Hepatocyte (in vitro differentiated cells): Measurements from ENCODE around the gene MYOT. TPM values are rescaled to one million over a fixed set of nuclear protein-coding genes. Genes with fewer than 3 reads are reported as not detected.

Experiments used
- DNase-seq: peaks from one replicate; pipeline ENCODE4 v3.0.0-alpha.2; 2016; ENCODE audit warnings: low spot score
- H2AFZ ChIP-seq: fragments of 200-600 bp; sonication (generic); 2 replicates; pipeline ENCODE4 v1.6.0; 2016; ENCODE audit warnings: antibody characterized with exemption, mild to moderate bottlenecking
- H3K27ac ChIP-seq: fragments of 200-600 bp; sonication (generic); 2 replicates; pipeline ENCODE4 v1.5.1; 2016; ENCODE audit warnings: mild to moderate bottlenecking
- H3K27me3 ChIP-seq: fragments of 200-600 bp; sonication (generic); 2 replicates; pipeline ENCODE4 v1.6.1; 2016
- H3K36me3 ChIP-seq: fragments of 200-600 bp; sonication (generic); replicated peaks from 2 replicates; pipeline ENCODE4 v1.5.1; 2016; ENCODE audit warnings: low read depth; ENCODE audit not compliant: insufficient read depth
- H3K4me1 ChIP-seq: fragments of 200-600 bp; sonication (generic); 2 replicates; pipeline ENCODE4 v1.5.1; 2016; ENCODE audit warnings: mild to moderate bottlenecking, moderate library complexity; ENCODE audit not compliant: insufficient read depth
- H3K4me2 ChIP-seq: fragments of 200-600 bp; sonication (generic); 2 replicates; pipeline ENCODE4 v1.6.0; 2016
- H3K4me3 ChIP-seq: fragments of 200-600 bp; sonication (generic); 2 replicates; pipeline ENCODE4 v1.5.1; 2016; ENCODE audit warnings: mild to moderate bottlenecking
- H3K79me2 ChIP-seq: fragments of 200-600 bp; sonication (generic); 2 replicates; pipeline ENCODE4 v1.6.0; 2017; ENCODE audit warnings: mild to moderate bottlenecking
- H3K9me2 ChIP-seq: fragments of 200-600 bp; sonication (generic); replicated peaks from 2 replicates; pipeline ENCODE4 v1.6.0; 2017; ENCODE audit warnings: mild to moderate bottlenecking; ENCODE audit not compliant: insufficient read depth
- H3K9me3 ChIP-seq: fragments of 200-600 bp; sonication (generic); 2 replicates; pipeline ENCODE4 v1.5.1; 2016; ENCODE audit warnings: low read depth, mild to moderate bottlenecking
- H4K20me1 ChIP-seq: fragments of 200-600 bp; sonication (generic); 2 replicates; pipeline ENCODE4 v1.6.0; 2016; ENCODE audit warnings: mild to moderate bottlenecking; ENCODE audit not compliant: insufficient read depth, poor library complexity, severe bottlenecking
- CTCF ChIP-seq: fragments of 200-600 bp; sonication (generic); IDR thresholded peaks from 2 replicates; pipeline ENCODE4 v1.5.1; 2016; ENCODE audit warnings: antibody characterized with exemption, mild to moderate bottlenecking; ENCODE audit not compliant: poor library complexity
- EZH2 ChIP-seq: fragments of 200-600 bp; sonication (generic); IDR thresholded peaks from 2 replicates; pipeline ENCODE4 v1.6.1; 2016; ENCODE audit warnings: antibody characterized with exemption, mild to moderate bottlenecking, borderline replicate concordance
- EZH2phosphoT487 ChIP-seq: fragments of 200-600 bp; sonication (generic); IDR thresholded peaks from one replicate; pipeline ENCODE4 v1.6.1; 2018; ENCODE audit warnings: antibody characterized with exemption, mild to moderate bottlenecking, low read depth, moderate library complexity; ENCODE audit not compliant: unreplicated experiment, severe bottlenecking
- WGBS: methylation state at CpG from one replicate; pipeline ENCODE4 v1.1.6; 2016; ENCODE audit warnings: low lambda C conversion rate; ENCODE audit errors: missing lambda C conversion rate; 5-methylcytosine and 5-hydroxymethylcytosine counted together
- polyA plus RNA-seq: library from polyadenylated mRNA; unstranded; fragments of >200 nt; fragmentation: Nextera tagmentation; extraction: Ambion mirVana; gene quantifications from 2 replicates; pipeline ENCODE4 v1.2.1, GENCODE V29; 2016
- total RNA-seq: library from RNA; depleted of rRNA; stranded (reverse); fragments of >200 nt; gene quantifications from 2 replicates; pipeline ENCODE4 v1.2.3, GENCODE V29; 2014

The MYOT gene
- total and polyA plus RNA-seq, 2 experiments from 2014 or later: not detected

GRCh38 chr5:137891849-137892248, 24.2 kb downstream of the MYOT start:
- Histone ChIP-seq H3K4me3 (no peak overlapping the region), H3K4me1 (no peaks in the 10 kb centered on the region), H3K9me2 (no peaks in the 10 kb centered on the region), H3K27me3 (no peaks in the 10 kb centered on the region), H3K4me2 (no peak overlapping the region), H4K20me1 (no peaks in the 10 kb centered on the region), H3K79me2 (no peaks in the 10 kb centered on the region), H3K27ac (no peak overlapping the region), H2AFZ (no peak overlapping the region), H3K9me3 (no peaks in the 10 kb centered on the region), H3K36me3 (no peaks in the 10 kb centered on the region)
- no peak for DNase-seq
- 100% methylated on average over 3 of the region's 3 CpGs for WGBS
- TF ChIP-seq EZH2phosphoT487 (no peak), EZH2 (no peak), CTCF (no peak)

- TF ChIP-seq CTCF (no peak), EZH2phosphoT487 (no peak), EZH2 (no peak)
- H2AFZ ChIP-seq: no peak overlapping the region
- no peaks in the 10 kb centered on the region for H3K4me1 ChIP-seq
- no peak for DNase-seq
- H3K36me3 ChIP-seq: no peaks in the 10 kb centered on the region
- H3K9me3 ChIP-seq: no peaks in the 10 kb centered on the region
- no peaks in the 10 kb centered on the region for H4K20me1 ChIP-seq
- no peaks in the 10 kb centered on the region for H3K27me3 ChIP-seq
- no peak overlapping the region for H3K4me2 ChIP-seq
- H3K79me2 ChIP-seq: no peaks in the 10 kb centered on the region
- H3K9me2 ChIP-seq: no peaks in the 10 kb centered on the region
- H3K27ac ChIP-seq: no peak overlapping the region
- no peak overlapping the region for H3K4me3 ChIP-seq
These were observed 26.9 kb downstream of the MYOT start for GRCh38 chr5:137894586-137894985.

- Histone ChIP-seq H2AFZ (no peak overlapping the region), H3K9me3 (no peaks in the 10 kb centered on the region), H3K36me3 (no peaks in the 10 kb centered on the region), H3K4me3 (no peak overlapping the region), H3K4me2 (no peak overlapping the region), H3K4me1 (no peaks in the 10 kb centered on the region), H3K27ac (no peak overlapping the region), H3K9me2 (no peaks in the 10 kb centered on the region), H3K79me2 (no peaks in the 10 kb centered on the region), H3K27me3 (no peaks in the 10 kb centered on the region), H4K20me1 (no peaks in the 10 kb centered on the region)
- TF ChIP-seq EZH2phosphoT487 (no peak), EZH2 (no peak), CTCF (no peak)
- WGBS: 83% methylated on average over 3 of the region's 3 CpGs
- no peak for DNase-seq
These were observed 28.9 kb downstream of the MYOT start for GRCh38 chr5:137896560-137896959.

GRCh38 chr5:137899493-137899892, 31.8 kb downstream of the MYOT start:
- H2AFZ ChIP-seq: no peak overlapping the region
- H3K27me3 ChIP-seq: no peaks in the 10 kb centered on the region
- no peak overlapping the region for H3K4me2 ChIP-seq
- H3K36me3 ChIP-seq: no peaks in the 10 kb centered on the region
- no peaks in the 10 kb centered on the region for H4K20me1 ChIP-seq
- H3K79me2 ChIP-seq: no peaks in the 10 kb centered on the region
- H3K9me2 ChIP-seq: no peaks in the 10 kb centered on the region
- H3K4me1 ChIP-seq: no peaks in the 10 kb centered on the region
- H3K27ac ChIP-seq: no peak overlapping the region
- no peak for TF ChIP-seq EZH2phosphoT487
- no peak for TF ChIP-seq CTCF
- no peak for TF ChIP-seq EZH2
- H3K9me3 ChIP-seq: no peaks in the 10 kb centered on the region
- no peak for DNase-seq
- 91% methylated on average over 3 of the region's 3 CpGs for WGBS
- no peak overlapping the region for H3K4me3 ChIP-seq
